MCF 10A (cell line): Measurements from ENCODE around the gene TCF12. TPM values are rescaled to one million over a fixed set of nuclear protein-coding genes. Genes with fewer than 3 reads are reported as not detected.
A peak's percentile ranks its signal among the peaks of the same experiment; 100 is the strongest.

Experiments used
- BruUV-seq: library from RNA; stranded (reverse); fragments of 400-500 nt; replicated peaks from 2 replicates; lab custom pipeline; 2021; lab: Mats Ljungman, UMichigan
- CTCF ChIA-PET: fragments of 300-600 bp; sonication (Branson Sonifier 250); formaldehyde crosslinking; extraction: SDS; loops from one replicate; lab custom pipeline; 2021; ENCODE audit warnings: antibody characterized with exemption, inconsistent platforms; lab: Yijun Ruan, JAX
- POLR2A ChIA-PET: fragments of 300-600, 350-650 bp; sonication (Branson Sonifier 250); formaldehyde crosslinking; extraction: SDS; loops from one replicate; lab custom pipeline; 2020; ENCODE audit warnings: antibody characterized with exemption, inconsistent platforms; lab: Yijun Ruan, JAX
- DNase-seq: peaks from one replicate; pipeline ENCODE4 v3.0.0-alpha.2; 2018; ENCODE audit not compliant: unreplicated experiment
- H3K27ac Mint-ChIP-seq: one replicate; pipeline ENCODE4 v1.8.0; 2022; ENCODE audit warnings: mild to moderate bottlenecking, low read depth, mixed read lengths; ENCODE audit not compliant: unreplicated experiment
- H3K27me3 Mint-ChIP-seq: one replicate; pipeline ENCODE4 v1.8.0; 2022; ENCODE audit warnings: mixed read lengths; ENCODE audit not compliant: insufficient read depth, unreplicated experiment
- H3K36me3 Mint-ChIP-seq: one replicate; pipeline ENCODE4 v1.8.0; 2022; ENCODE audit warnings: mild to moderate bottlenecking, moderate library complexity, mixed read lengths; ENCODE audit not compliant: insufficient read depth, unreplicated experiment
- H3K4me1 Mint-ChIP-seq: one replicate; pipeline ENCODE4 v1.8.0; 2022; ENCODE audit warnings: mixed read lengths; ENCODE audit not compliant: insufficient read depth, unreplicated experiment
- H3K4me3 Mint-ChIP-seq: one replicate; pipeline ENCODE4 v1.8.0; 2022; ENCODE audit warnings: mild to moderate bottlenecking, moderate library complexity, mixed read lengths; ENCODE audit not compliant: unreplicated experiment
- H3K9me3 Mint-ChIP-seq: one replicate; pipeline ENCODE4 v1.8.0; 2022; ENCODE audit warnings: mixed read lengths; ENCODE audit not compliant: unreplicated experiment
- intact Hi-C: fragments of 100-400 bp; cut with micrococcal nuclease; formaldehyde crosslinking; loops from 2 replicates; pipeline ENCODE4 v1.14.1; 2022
- total RNA-seq: library from RNA; stranded (reverse); gene quantifications from 2 replicates; pipeline ENCODE4 v1.2.3, GENCODE V29; 2022
- TF ChIP-seq, protein P1 (sequence below): fragments of 200-600 bp; IDR thresholded peaks from one replicate; pipeline ENCODE4 v1.8.0; 2022; ENCODE audit warnings: antibody characterized with exemption, mild to moderate bottlenecking; ENCODE audit not compliant: unreplicated experiment

Gene TCF12
- total RNA-seq, 1 experiment from 2014 or later: 140 TPM

GRCh38 chr15:57223887-57224286 lies 305.4 kb downstream of the TCF12 start:
- no TSS peak for BruUV-seq
- DNase-seq: no peak
- H3K4me3 Mint-ChIP-seq: no peak overlapping the region
- TF ChIP-seq, protein P1, sequence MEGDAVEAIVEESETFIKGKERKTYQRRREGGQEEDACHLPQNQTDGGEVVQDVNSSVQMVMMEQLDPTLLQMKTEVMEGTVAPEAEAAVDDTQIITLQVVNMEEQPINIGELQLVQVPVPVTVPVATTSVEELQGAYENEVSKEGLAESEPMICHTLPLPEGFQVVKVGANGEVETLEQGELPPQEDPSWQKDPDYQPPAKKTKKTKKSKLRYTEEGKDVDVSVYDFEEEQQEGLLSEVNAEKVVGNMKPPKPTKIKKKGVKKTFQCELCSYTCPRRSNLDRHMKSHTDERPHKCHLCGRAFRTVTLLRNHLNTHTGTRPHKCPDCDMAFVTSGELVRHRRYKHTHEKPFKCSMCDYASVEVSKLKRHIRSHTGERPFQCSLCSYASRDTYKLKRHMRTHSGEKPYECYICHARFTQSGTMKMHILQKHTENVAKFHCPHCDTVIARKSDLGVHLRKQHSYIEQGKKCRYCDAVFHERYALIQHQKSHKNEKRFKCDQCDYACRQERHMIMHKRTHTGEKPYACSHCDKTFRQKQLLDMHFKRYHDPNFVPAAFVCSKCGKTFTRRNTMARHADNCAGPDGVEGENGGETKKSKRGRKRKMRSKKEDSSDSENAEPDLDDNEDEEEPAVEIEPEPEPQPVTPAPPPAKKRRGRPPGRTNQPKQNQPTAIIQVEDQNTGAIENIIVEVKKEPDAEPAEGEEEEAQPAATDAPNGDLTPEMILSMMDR: no peak
- no peaks in the 10 kb centered on the region for H3K9me3 Mint-ChIP-seq
- H3K27ac Mint-ChIP-seq: no peak overlapping the region
- ChIA-PET POLR2A (interaction anchor here (0.6 kb wide), 1 partner anchor 354 kb away, joined by 3 read pairs; no protein-coding TSS in a partner anchor), CTCF (no interaction called here)
- H3K4me1 Mint-ChIP-seq: peaks cover 5% of the 10 kb centered on the region
- H3K36me3 Mint-ChIP-seq: peaks cover 4% of the 10 kb centered on the region
- no peaks in the 10 kb centered on the region for H3K27me3 Mint-ChIP-seq
- intact Hi-C loops: no loop called here

- Mint-ChIP-seq H3K27me3 (no peaks in the 10 kb centered on the region), H3K4me1 (peaks cover 5% of the 10 kb centered on the region), H3K9me3 (no peaks in the 10 kb centered on the region), H3K36me3 (peaks cover 4% of the 10 kb centered on the region), H3K4me3 (no peak overlapping the region), H3K27ac (peak overlapping the region; percentile 12)
- DNase-seq: no peak
- ChIA-PET POLR2A (no interaction called here), CTCF (no interaction called here)
- TF ChIP-seq, protein P1: no peak
- intact Hi-C loops: no loop called here
- no TSS peak for BruUV-seq
Observed at GRCh38 chr15:57224664-57225063, 306.2 kb downstream of the TCF12 start.

DNA sequence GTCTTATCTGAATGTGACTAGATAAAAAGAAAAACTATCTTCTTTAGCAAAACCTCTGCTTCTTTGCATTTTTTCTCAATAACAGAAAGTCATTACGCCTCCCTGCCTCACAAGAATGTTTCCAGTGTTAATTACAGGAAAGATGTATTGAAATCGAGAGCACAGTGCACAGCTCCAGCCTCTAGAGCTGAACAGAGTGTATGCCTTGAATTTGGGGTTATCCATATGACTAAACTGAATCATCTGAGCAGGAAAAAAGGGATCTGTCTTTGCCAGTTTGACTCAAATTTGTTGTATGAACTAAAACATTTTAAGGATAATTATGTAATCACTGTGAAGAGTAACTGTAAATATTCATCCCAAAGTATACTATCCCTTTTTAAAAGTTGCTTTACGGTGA lies 308.7 kb downstream of the TCF12 start:
- TF ChIP-seq, protein P1: no peak
- CTCF ChIA-PET: no interaction called here
- POLR2A ChIA-PET: no interaction called here
- peaks cover 5% of the 10 kb centered on the region for H3K36me3 Mint-ChIP-seq
- no TSS peak for BruUV-seq
- no peak overlapping the region for H3K27ac Mint-ChIP-seq
- DNase-seq: no peak
- peaks cover 5% of the 10 kb centered on the region for H3K4me1 Mint-ChIP-seq
- intact Hi-C loops: no loop called here
- no peaks in the 10 kb centered on the region for H3K27me3 Mint-ChIP-seq
- H3K9me3 Mint-ChIP-seq: no peaks in the 10 kb centered on the region
- H3K4me3 Mint-ChIP-seq: no peak overlapping the region

DNA sequence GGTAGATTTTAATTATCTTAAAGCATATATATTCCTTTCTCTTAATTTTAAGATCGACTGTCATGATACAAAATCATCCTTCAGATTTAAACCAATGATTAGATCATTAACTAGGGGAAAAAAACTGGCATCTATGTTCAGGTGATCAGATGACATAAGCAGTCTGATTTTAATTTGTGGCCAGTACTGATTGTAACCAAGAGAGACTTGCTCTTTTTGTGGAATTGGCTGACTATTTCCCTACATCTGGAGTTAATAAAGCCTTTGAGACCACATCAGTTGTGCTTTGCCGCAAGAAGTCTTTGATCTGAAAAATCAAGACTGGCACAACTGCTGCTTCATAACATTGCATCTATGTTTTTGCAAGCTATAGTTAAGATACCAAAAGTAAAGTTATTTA lies 309.5 kb downstream of the TCF12 start:
- peaks cover 12% of the 10 kb centered on the region for H3K36me3 Mint-ChIP-seq
- no peak overlapping the region for H3K27ac Mint-ChIP-seq
- no peaks in the 10 kb centered on the region for H3K27me3 Mint-ChIP-seq
- no peaks in the 10 kb centered on the region for H3K9me3 Mint-ChIP-seq
- POLR2A ChIA-PET: interaction anchor here (0.6 kb wide), 1 partner anchor 14 kb away, joined by 3 read pairs; no protein-coding TSS in a partner anchor
- intact Hi-C loops: no loop called here
- no TSS peak for BruUV-seq
- no peak overlapping the region for H3K4me3 Mint-ChIP-seq
- DNase-seq: no peak
- TF ChIP-seq, protein P1: no peak
- peaks cover 5% of the 10 kb centered on the region for H3K4me1 Mint-ChIP-seq
- CTCF ChIA-PET: interaction anchor here (0.5 to 0.6 kb wide), 2 partner anchors 369 to 932 kb away, joined by 3 to 4 read pairs; no protein-coding TSS in a partner anchor
